Measurements from ENCODE around the gene PSENEN. TPM values are rescaled to one million over a fixed set of nuclear protein-coding genes. Genes with fewer than 3 reads are reported as not detected.
A peak's percentile ranks its signal among the peaks of the same experiment; 100 is the strongest.

The PSENEN gene
- polyA plus RNA-seq, 1 donor (not counting 4 experiments of a cell fraction or from before 2014, with no cell fraction given) = 36.2 TPM

DNA sequence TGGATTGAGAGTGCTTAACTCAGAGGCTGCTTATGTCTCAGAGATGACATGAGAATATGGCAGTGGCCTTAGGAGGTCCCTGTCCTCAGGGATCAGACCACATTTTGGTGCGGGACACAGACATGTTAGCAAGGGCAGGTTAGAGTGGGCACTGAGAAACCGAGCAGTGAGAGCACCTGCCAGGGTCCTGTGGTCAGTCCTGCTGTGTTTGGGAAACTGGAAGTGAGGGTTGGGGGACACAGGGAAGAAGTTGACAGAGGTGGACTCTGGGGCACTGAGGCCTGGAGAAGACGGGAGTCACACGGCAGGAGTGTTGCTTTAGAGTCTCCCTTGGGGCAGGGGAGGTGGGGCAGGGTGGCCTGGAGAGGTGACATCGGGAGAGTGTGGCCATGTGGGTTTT is 10.6 kb upstream of the PSENEN start:
- Histone ChIP-seq H3K27ac (ENCODE audit: control insufficient read depth, insufficient read depth, low read length) (no peak overlapping the region), H3K36me3 (ENCODE audit: control insufficient read depth in 2 of 2, extremely low read depth in 1 of 2, insufficient read depth in 2 of 2, low read length in 2 of 2) (peaks cover 55 to 66% of the 10 kb centered on the region in 2 experiments), H3K4me2 (ENCODE audit: control insufficient read depth, extremely low read depth, insufficient read depth, low read depth, low read length) (no peak overlapping the region), H3K9me1 (ENCODE audit: control insufficient read depth, extremely low read depth, insufficient read depth, low read length) (no peaks in the 10 kb centered on the region), H3K9ac (ENCODE audit: control insufficient read depth, extremely low read depth, insufficient read depth, low read length) (no peak overlapping the region), H4K20me1 (ENCODE audit: control insufficient read depth, extremely low read depth, insufficient read depth, low read length) (peaks cover 6% of the 10 kb centered on the region), H2AFZ (ENCODE audit: control insufficient read depth, low read length) (no peak overlapping the region), H3K27me3 (ENCODE audit: control insufficient read depth, extremely low read depth, insufficient read depth, low read length) (no peaks in the 10 kb centered on the region), H3K4me3 (ENCODE audit: control insufficient read depth in 2 of 3, extremely low read depth in 1 of 3, insufficient read depth in 2 of 3, low read depth in 1 of 3, low read length in 3 of 3) (no peak overlapping the region), H3K9me3 (ENCODE audit: control insufficient read depth, low read depth, low read length) (no peaks in the 10 kb centered on the region), H3K4me1 (ENCODE audit: control insufficient read depth, extremely low read depth, insufficient read depth, low read length) (no peaks in the 10 kb centered on the region), H3K79me2 (ENCODE audit: control insufficient read depth, insufficient read depth, low read length) (peaks cover 2% of the 10 kb centered on the region)
- DNase-seq (ENCODE audit: low read depth, low spot score) = no peak
- FAIRE-seq = no peak
- dilution Hi-C loops (cut with MboI; ENCODE audit: extremely low pct_ligation_motif_present, low sequenced_read_pairs) = no loop called here
- TF ChIP-seq EZH2 (IDR thresholded peaks at IDR 0.05; ENCODE audit: low read length) = no peak
- TF ChIP-seq, protein P1, sequence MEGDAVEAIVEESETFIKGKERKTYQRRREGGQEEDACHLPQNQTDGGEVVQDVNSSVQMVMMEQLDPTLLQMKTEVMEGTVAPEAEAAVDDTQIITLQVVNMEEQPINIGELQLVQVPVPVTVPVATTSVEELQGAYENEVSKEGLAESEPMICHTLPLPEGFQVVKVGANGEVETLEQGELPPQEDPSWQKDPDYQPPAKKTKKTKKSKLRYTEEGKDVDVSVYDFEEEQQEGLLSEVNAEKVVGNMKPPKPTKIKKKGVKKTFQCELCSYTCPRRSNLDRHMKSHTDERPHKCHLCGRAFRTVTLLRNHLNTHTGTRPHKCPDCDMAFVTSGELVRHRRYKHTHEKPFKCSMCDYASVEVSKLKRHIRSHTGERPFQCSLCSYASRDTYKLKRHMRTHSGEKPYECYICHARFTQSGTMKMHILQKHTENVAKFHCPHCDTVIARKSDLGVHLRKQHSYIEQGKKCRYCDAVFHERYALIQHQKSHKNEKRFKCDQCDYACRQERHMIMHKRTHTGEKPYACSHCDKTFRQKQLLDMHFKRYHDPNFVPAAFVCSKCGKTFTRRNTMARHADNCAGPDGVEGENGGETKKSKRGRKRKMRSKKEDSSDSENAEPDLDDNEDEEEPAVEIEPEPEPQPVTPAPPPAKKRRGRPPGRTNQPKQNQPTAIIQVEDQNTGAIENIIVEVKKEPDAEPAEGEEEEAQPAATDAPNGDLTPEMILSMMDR (optimal IDR thresholded peaks at IDR 0.05 in 1 of 3, IDR thresholded peaks at IDR 0.05 in 1 of 3, conservative IDR thresholded peaks at IDR 0.05 in 1 of 3; ENCODE audit: extremely low read depth in 1 of 3, insufficient read depth in 2 of 3, low read length in 3 of 3) = no peak

DNA sequence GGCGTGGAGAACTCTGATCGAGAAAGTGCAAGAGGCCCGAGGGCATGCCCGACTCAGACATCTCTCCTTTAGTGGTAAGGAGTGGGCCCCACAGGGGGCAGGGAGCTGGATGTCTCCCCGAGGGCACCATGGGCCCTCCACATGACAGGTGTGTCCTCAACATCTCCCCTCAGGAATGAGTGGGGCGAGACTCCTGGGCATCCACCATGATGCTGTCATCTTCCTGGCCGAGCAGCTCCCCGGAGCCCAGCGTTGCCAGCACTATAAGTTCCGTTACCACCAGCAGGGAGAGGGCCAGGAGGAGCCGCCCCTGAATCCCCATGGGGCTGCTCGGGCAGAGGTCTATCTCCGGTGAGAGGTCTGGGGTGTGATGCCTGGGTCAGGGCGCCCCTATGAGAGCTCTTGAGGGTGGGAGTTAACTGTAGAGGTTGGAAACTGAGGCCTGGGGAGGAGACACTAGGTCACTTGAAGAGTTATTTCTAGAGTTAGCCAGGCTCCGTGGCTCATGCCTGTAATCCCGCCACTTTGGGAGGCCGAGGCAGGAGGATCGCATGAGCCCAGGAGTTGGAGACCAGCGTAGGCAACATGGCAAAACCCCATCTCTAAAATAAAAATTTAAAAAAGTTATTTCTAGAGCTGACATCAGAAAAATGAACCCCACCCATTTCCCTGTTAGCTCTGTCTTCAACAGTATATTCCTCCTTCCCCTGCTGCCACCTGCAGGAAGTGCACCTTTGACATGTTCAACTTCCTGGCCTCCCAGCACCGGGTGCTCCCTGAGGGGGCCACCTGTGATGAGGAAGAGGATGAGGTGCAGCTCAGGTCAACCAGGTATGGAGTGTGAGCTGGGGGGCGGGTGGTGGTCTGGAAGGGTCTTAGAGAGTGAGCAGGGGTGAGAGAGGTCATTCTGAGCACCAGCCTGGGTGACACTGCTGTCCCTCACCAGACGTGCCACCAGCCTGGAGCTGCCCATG is 8.3 kb upstream of the PSENEN start:
- no peak for TF ChIP-seq EZH2 (IDR thresholded peaks at IDR 0.05; ENCODE audit: low read length)
- TF ChIP-seq, protein P1 (optimal IDR thresholded peaks at IDR 0.05 in 1 of 3, IDR thresholded peaks at IDR 0.05 in 1 of 3, conservative IDR thresholded peaks at IDR 0.05 in 1 of 3; ENCODE audit: extremely low read depth in 1 of 3, insufficient read depth in 2 of 3, low read length in 3 of 3) = peak; percentile 27 to 34 (median 33)
- Histone ChIP-seq H3K4me3 (ENCODE audit: control insufficient read depth in 2 of 3, extremely low read depth in 1 of 3, insufficient read depth in 2 of 3, low read depth in 1 of 3, low read length in 3 of 3) (no peak overlapping the region), H3K4me2 (ENCODE audit: control insufficient read depth, extremely low read depth, insufficient read depth, low read depth, low read length) (no peak overlapping the region), H4K20me1 (ENCODE audit: control insufficient read depth, extremely low read depth, insufficient read depth, low read length) (peaks cover 6% of the 10 kb centered on the region), H3K9me3 (ENCODE audit: control insufficient read depth, low read depth, low read length) (no peaks in the 10 kb centered on the region), H3K9ac (ENCODE audit: control insufficient read depth, extremely low read depth, insufficient read depth, low read length) (no peak overlapping the region), H3K27me3 (ENCODE audit: control insufficient read depth, extremely low read depth, insufficient read depth, low read length) (no peaks in the 10 kb centered on the region), H3K79me2 (ENCODE audit: control insufficient read depth, insufficient read depth, low read length) (no peaks in the 10 kb centered on the region), H3K27ac (ENCODE audit: control insufficient read depth, insufficient read depth, low read length) (no peak overlapping the region), H3K9me1 (ENCODE audit: control insufficient read depth, extremely low read depth, insufficient read depth, low read length) (no peaks in the 10 kb centered on the region), H2AFZ (ENCODE audit: control insufficient read depth, low read length) (no peak overlapping the region), H3K4me1 (ENCODE audit: control insufficient read depth, extremely low read depth, insufficient read depth, low read length) (peaks cover 8% of the 10 kb centered on the region), H3K36me3 (ENCODE audit: control insufficient read depth in 2 of 2, extremely low read depth in 1 of 2, insufficient read depth in 2 of 2, low read length in 2 of 2) (peaks cover 41 to 53% of the 10 kb centered on the region in 2 experiments)
- dilution Hi-C loops (cut with MboI; ENCODE audit: extremely low pct_ligation_motif_present, low sequenced_read_pairs) = no loop called here
- FAIRE-seq (no peak), DNase-seq (ENCODE audit: low read depth, low spot score) (no peak)

Data from keratinocyte (primary cell).